GM12891 (cell line): ENCODE measurements around the gene TBXAS1.

Source experiments
- PAX5 ChIP-seq: IDR thresholded peaks from 2 replicates; pipeline ENCODE4 v1.6.1; 2011; ENCODE audit warnings: low read length, moderate library complexity, mild to moderate bottlenecking; ENCODE audit not compliant: insufficient read depth, severe bottlenecking
- POLR2A ChIP-seq: IDR thresholded peaks from 2 replicates; pipeline ENCODE4 v1.6.1; 2011; ENCODE audit warnings: low read depth, low read length, control low read depth
- POLR2AphosphoS5 ChIP-seq: IDR thresholded peaks from 2 replicates; pipeline ENCODE4 v1.6.1; 2011; ENCODE audit warnings: low read depth, low read length, control low read depth
- SPI1 ChIP-seq: IDR thresholded peaks from 2 replicates; pipeline ENCODE4 v1.6.1; 2011; ENCODE audit warnings: low read depth, low read length, control low read depth
- TAF1 ChIP-seq: IDR thresholded peaks from 2 replicates; pipeline ENCODE4 v1.6.1; 2011; ENCODE audit warnings: low read depth, low read length, control low read depth

GRCh38 chr7:139889186-139889871 lies 60.3 kb downstream of the TBXAS1 start:
- no peak for TF ChIP-seq POLR2AphosphoS5
- no peak for TF ChIP-seq POLR2A
- no peak for TF ChIP-seq TAF1
- no peak for TF ChIP-seq SPI1
- no peak for TF ChIP-seq PAX5
